Esophagus (tissue), 2 donors: ENCODE data around the gene PLXNB2. TPM values are rescaled to one million over a fixed set of nuclear protein-coding genes. Genes with fewer than 3 reads are reported as not detected.

ENCODE experiments used
- H3K27ac ChIP-seq, 2 donors: one replicate each; pipeline ENCODE4 v1.5.1; 2013; ENCODE audit warnings: low read depth in 2 of 2, mild to moderate bottlenecking in 2 of 2, inconsistent platforms in 1 of 2, low read length in 1 of 2, moderate library complexity in 1 of 2
- H3K27me3 ChIP-seq, 2 donors: one replicate each; pipeline ENCODE4 v1.6.1; 2013; ENCODE audit warnings: low read length in 2 of 2, control low read depth in 1 of 2, mild to moderate bottlenecking in 1 of 2; ENCODE audit not compliant: insufficient read depth in 2 of 2, control insufficient read depth in 1 of 2
- H3K36me3 ChIP-seq, 2 donors: one replicate each; pipeline ENCODE4 v1.6.1; 2013; ENCODE audit warnings: low read length in 1 of 2; ENCODE audit not compliant: control insufficient read depth in 2 of 2, insufficient read depth in 2 of 2
- H3K4me1 ChIP-seq, 2 donors: one replicate each; pipeline ENCODE4 v1.6.1; 2013; ENCODE audit warnings: low read length in 1 of 2; ENCODE audit not compliant: control insufficient read depth in 2 of 2, insufficient read depth in 2 of 2
- H3K4me3 ChIP-seq, 2 donors: one replicate each; pipeline ENCODE4 v1.5.1; 2013; ENCODE audit warnings: low read length in 2 of 2, mild to moderate bottlenecking in 2 of 2, low read depth in 1 of 2, moderate library complexity in 1 of 2
- H3K9me3 ChIP-seq, 2 donors: one replicate each; pipeline ENCODE4 v1.6.1; 2013; ENCODE audit warnings: mild to moderate bottlenecking in 2 of 2, low read depth in 1 of 2, low read length in 1 of 2, moderate library complexity in 1 of 2; ENCODE audit not compliant: control insufficient read depth in 2 of 2, insufficient read depth in 1 of 2
- WGBS, 2 donors: extraction: QIAGEN DNeasy Blood & Tissue Kit; methylation state at CpG; one replicate each; pipeline ENCODE4 v1.1.7; 2013; 5-methylcytosine and 5-hydroxymethylcytosine counted together
- polyA plus RNA-seq, 2 donors: library from polyadenylated mRNA; stranded (reverse); fragments of 200-250 nt; gene quantifications; one replicate each; pipeline ENCODE4 v1.2.3, GENCODE V29; 2013
- donor health status: healthy with polysubstance abuse.
- donor health status: Bipolar disorder and iron deficiency.

Gene PLXNB2
- polyA plus RNA-seq, 2 donors = 107 to 186 TPM

DNA sequence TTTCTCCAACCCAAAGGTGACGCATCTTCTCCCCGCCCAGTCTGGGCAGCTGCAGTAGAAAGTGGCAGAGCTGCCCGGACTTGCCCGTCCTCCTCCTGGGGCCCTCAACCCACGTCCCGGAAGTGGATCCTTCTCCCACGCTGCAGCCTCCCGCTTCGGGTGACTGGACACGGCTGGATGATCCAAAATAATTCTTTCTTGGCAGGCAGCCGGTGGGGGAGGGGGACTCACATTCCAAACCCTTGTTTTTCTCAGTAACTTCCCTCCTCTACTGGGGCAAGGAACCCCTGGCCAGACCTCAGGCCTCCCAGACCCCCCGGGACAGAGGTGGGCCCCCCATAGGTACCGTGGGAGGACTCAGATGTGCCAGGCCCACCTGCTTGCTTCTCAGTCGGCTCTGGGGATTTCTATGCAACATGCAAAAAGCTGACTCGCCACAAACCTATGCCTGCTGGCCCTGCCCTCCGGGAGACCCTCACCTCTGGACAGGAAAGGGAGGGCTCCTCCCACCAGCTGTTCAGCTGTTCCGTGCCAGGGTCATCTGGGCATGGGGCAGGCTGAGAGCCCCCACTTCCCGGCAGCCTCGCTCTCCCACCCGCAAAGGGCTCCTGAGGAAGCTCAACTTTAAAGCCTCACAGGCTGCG, 1.4 kb downstream of the PLXNB2 start:
- Histone ChIP-seq H3K4me3 (peak overlapping the region; percentile 92 to 96), H3K4me1 (peaks cover 28 to 47% of the 10 kb centered on the region in 2 donors), H3K9me3 (no peaks in the 10 kb centered on the region), H3K27ac (peak overlapping the region; percentile 92 to 98), H3K36me3 (peaks cover 0 to 12% of the 10 kb centered on the region in 2 donors), H3K27me3 (no peaks in the 10 kb centered on the region)
- 3% methylated on average over 20 to 21 of the region's 21 CpGs for WGBS, 2 donors

GRCh38 chr22:50305393-50305922, 2.0 kb downstream of the PLXNB2 start:
- H3K27me3 ChIP-seq = no peaks in the 10 kb centered on the region
- peaks cover 33 to 53% of the 10 kb centered on the region in 2 donors for H3K4me1 ChIP-seq
- peak overlapping the region; percentile 92 to 98 for H3K27ac ChIP-seq
- peak overlapping the region; percentile 92 to 96 for H3K4me3 ChIP-seq
- no peaks in the 10 kb centered on the region for H3K9me3 ChIP-seq
- H3K36me3 ChIP-seq = peaks cover 0 to 15% of the 10 kb centered on the region in 2 donors
- 38 to 47% methylated on average over 14 of the region's 14 CpGs for WGBS, 2 donors

DNA sequence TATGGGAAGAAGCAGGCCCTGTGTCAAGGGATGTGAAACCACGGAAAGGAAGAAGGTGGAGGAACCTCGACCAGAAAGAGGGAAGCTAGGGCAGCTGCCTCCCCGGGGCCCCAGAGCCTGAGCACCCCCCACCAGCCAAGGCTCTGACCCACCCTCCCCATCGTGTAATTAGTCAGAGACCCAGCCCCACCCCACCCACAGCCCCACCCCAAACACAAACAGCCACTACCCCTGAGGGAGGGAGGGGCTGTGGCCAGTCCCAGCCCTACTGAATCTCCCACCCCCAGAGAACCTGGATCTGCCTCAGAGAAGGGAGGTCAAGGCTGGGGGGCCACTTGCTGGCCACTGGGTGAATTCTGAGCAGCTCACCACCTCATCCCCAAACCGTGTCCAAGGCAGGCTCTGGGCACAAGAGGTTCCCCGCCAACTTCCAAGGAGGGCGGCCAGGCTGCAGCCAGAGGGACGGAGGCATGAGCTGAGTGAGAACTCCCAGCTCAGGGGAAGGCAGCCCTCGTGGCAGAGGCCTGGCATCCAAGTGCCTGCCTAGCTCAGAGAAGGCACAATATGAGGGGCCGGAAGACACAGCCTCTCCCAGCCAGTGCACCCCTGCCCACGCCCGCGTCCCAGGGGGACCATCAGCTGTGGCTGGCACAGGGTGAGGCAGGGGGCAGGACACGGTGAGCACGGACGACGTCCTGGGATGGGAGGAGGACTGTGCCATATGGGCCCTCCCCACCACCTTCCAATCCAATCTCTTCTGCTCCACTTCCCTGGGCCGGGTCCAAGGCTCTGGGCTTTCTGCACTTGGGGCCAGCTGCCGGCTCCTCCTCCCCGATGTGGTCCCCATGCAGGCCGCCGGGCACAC, 2.7 kb downstream of the PLXNB2 start:
- Histone ChIP-seq H3K36me3 (peaks cover 0 to 15% of the 10 kb centered on the region in 2 donors), H3K9me3 (no peaks in the 10 kb centered on the region), H3K27me3 (no peaks in the 10 kb centered on the region), H3K4me1 (peaks cover 36 to 56% of the 10 kb centered on the region in 2 donors), H3K27ac (peak overlapping the region; percentile 92 to 98), H3K4me3 (peak overlapping the region; percentile 92 to 96)
- 24 to 35% methylated on average over 22 of the region's 22 CpGs for WGBS, 2 donors

- Histone ChIP-seq H3K27me3 (no peaks in the 10 kb centered on the region), H3K36me3 (peaks cover 0 to 15% of the 10 kb centered on the region in 2 donors), H3K4me1 (peaks cover 42 to 56% of the 10 kb centered on the region in 2 donors), H3K4me3 (peak overlapping the region; percentile 24 to 96), H3K27ac (peak overlapping the region; percentile 92 to 98), H3K9me3 (no peaks in the 10 kb centered on the region)
- WGBS, 2 donors = 23 to 46% methylated on average over 11 of the region's 11 CpGs
Observed at GRCh38 chr22:50303848-50304527, 3.5 kb downstream of the PLXNB2 start.

DNA sequence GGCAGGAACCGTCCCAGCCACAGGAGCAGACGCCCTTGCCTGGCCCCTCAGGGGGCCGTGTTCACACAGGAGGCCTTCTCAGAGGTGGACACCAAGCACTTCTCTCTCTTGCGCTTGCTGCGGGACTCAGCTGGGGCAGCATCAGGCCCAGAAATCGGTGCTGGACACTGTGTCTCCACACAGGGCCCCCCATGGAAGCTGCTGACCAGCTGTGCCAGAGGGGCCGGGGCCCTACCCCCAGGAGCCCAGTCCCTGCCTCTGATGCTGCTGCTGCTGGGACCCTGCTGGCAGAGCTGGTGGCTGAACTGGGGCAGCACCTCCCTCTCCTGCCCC, 4.0 kb downstream of the PLXNB2 start:
- Histone ChIP-seq H3K4me1 (peaks cover 44 to 61% of the 10 kb centered on the region in 2 donors), H3K27ac (peak overlapping the region; percentile 92 to 98), H3K36me3 (peaks cover 0 to 18% of the 10 kb centered on the region in 2 donors), H3K27me3 (no peaks in the 10 kb centered on the region), H3K9me3 (no peaks in the 10 kb centered on the region), H3K4me3 (peak overlapping the region; percentile 24 to 96)
- 49 to 57% methylated on average over 7 of the region's 7 CpGs for WGBS, 2 donors

- Histone ChIP-seq H3K4me3 (peak overlapping the region; percentile 24 to 96), H3K36me3 (peaks cover 0 to 18% of the 10 kb centered on the region in 2 donors), H3K4me1 (peaks cover 44 to 64% of the 10 kb centered on the region in 2 donors), H3K27me3 (no peaks in the 10 kb centered on the region), H3K9me3 (no peaks in the 10 kb centered on the region), H3K27ac (peak overlapping the region; percentile 92 to 98)
- WGBS, 2 donors = 41 to 42% methylated on average over 5 of the region's 5 CpGs
Observed at GRCh38 chr22:50302564-50302963, 4.9 kb downstream of the PLXNB2 start.

DNA sequence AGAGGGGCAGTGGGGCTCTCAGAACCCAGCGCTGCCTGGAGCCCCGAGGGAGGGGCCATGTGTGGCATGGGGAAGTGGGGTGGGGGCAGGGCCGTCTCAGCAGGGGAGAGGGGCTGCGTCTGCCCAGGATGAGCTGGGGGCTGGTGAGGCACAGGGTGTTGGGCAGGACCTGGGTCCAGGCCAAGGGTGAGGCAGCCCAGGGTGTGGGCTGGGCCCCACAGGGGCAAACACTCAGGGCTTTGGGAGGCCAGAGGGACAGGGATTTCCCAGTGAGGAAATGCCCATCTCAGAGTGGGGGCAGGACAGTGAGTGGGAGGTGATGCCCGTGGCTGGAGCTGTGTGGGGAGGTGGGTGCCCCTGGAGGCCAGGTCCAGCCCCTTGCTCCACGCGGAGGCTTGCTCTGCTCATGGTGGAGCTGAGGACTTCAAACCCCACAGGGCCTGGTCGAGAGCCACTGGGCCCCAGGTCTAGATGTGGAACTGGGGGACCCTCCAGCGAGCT, 5.4 kb downstream of the PLXNB2 start:
- whole genome bisulfite sequencing, 2 donors = 25 to 49% methylated on average over 9 of the region's 9 CpGs
- peak overlapping the region; percentile 2 to 34 for H3K4me3 ChIP-seq
- peaks cover 0 to 18% of the 10 kb centered on the region in 2 donors for H3K36me3 ChIP-seq
- no peaks in the 10 kb centered on the region for H3K9me3 ChIP-seq
- H3K4me1 ChIP-seq = peaks cover 45 to 69% of the 10 kb centered on the region in 2 donors
- no peaks in the 10 kb centered on the region for H3K27me3 ChIP-seq
- peak overlapping the region; percentile 92 to 98 for H3K27ac ChIP-seq

GRCh38 chr22:50301581-50301991, 5.9 kb downstream of the PLXNB2 start:
- Histone ChIP-seq H3K27me3 (no peaks in the 10 kb centered on the region), H3K4me3 (peak overlapping the region; percentile 34 to 43), H3K36me3 (peaks cover 0 to 21% of the 10 kb centered on the region in 2 donors), H3K27ac (peak overlapping the region; percentile 92 to 98), H3K4me1 (peaks cover 50 to 74% of the 10 kb centered on the region in 2 donors), H3K9me3 (no peaks in the 10 kb centered on the region)
- 32 to 33% methylated on average over 17 of the region's 17 CpGs for WGBS, 2 donors
